GM23338 (cell line): ENCODE results near the gene SEC24A. TPM values are rescaled to one million over a fixed set of nuclear protein-coding genes. Genes with fewer than 3 reads are reported as not detected.

Experiments used
- ATAC-seq: fragments of 200-7000 bp; cut with Tn5 transposase; 3 replicates; pipeline ENCODE4 v1.9.1; 2020
- DNase-seq: peaks from one replicate; pipeline ENCODE4 v3.0.0-alpha.2; 2015; ENCODE audit warnings: low spot score
- H2AFZ ChIP-seq: fragments of 200-600 bp; sonication (generic); 2 replicates; pipeline ENCODE4 v1.8.0; 2016; ENCODE audit warnings: antibody characterized with exemption, mild to moderate bottlenecking, moderate library complexity
- H3F3A ChIP-seq: fragments of 200-600 bp; sonication (generic); replicated peaks from 2 replicates; pipeline ENCODE4 v1.8.0; 2017; ENCODE audit warnings: antibody characterized with exemption, mixed run types, low read depth
- H3K27ac ChIP-seq: fragments of 200-600 bp; sonication (generic); 2 replicates; pipeline ENCODE4 v1.6.1; 2016; ENCODE audit warnings: low read depth
- H3K27me3 ChIP-seq: fragments of 200-600 bp; sonication (generic); 2 replicates; pipeline ENCODE4 v1.8.0; 2016; ENCODE audit warnings: mild to moderate bottlenecking, mixed run types, moderate library complexity; ENCODE audit not compliant: insufficient read depth
- H3K36me3 ChIP-seq: fragments of 200-600 bp; sonication (generic); 2 replicates; pipeline ENCODE4 v1.8.0; 2016; ENCODE audit warnings: mild to moderate bottlenecking; ENCODE audit not compliant: insufficient read depth
- H3K4me1 ChIP-seq: fragments of 200-600 bp; sonication (generic); 2 replicates; pipeline ENCODE4 v1.8.0; 2016; ENCODE audit warnings: mild to moderate bottlenecking, moderate library complexity; ENCODE audit not compliant: insufficient read depth
- H3K4me2 ChIP-seq: fragments of 200-600 bp; sonication (generic); 2 replicates; pipeline ENCODE4 v1.7.1; 2017; ENCODE audit warnings: mixed run types
- H3K4me3 ChIP-seq: fragments of 200-600 bp; sonication (generic); 2 replicates; pipeline ENCODE4 v1.6.1; 2016; ENCODE audit warnings: mixed run types
- H3K79me2 ChIP-seq: fragments of 200-600 bp; sonication (generic); replicated peaks from 2 replicates; pipeline ENCODE4 v1.8.0; 2017; ENCODE audit warnings: mild to moderate bottlenecking; ENCODE audit not compliant: insufficient read depth
- H3K9me2 ChIP-seq: fragments of 200-600 bp; sonication (generic); 2 replicates; pipeline ENCODE4 v1.8.0; 2017; ENCODE audit not compliant: insufficient read depth
- H4K20me1 ChIP-seq: fragments of 200-600 bp; sonication (generic); replicated peaks from 2 replicates; pipeline ENCODE4 v1.8.0; 2017; ENCODE audit warnings: mild to moderate bottlenecking; ENCODE audit not compliant: insufficient read depth
- H3K27ac Mint-ChIP-seq: 2 replicates; pipeline ENCODE4 v1.8.0; 2020; ENCODE audit warnings: inconsistent platforms, mild to moderate bottlenecking, moderate library complexity, mixed read lengths
- H3K27me3 Mint-ChIP-seq: 3 replicates; pipeline ENCODE4 v1.8.0; 2022; ENCODE audit warnings: low read depth, mild to moderate bottlenecking, moderate library complexity, mixed read lengths, inconsistent platforms; ENCODE audit not compliant: insufficient read depth, poor library complexity
- H3K36me3 Mint-ChIP-seq: 3 replicates; pipeline ENCODE4 v1.8.0; 2021; ENCODE audit warnings: low read depth, mild to moderate bottlenecking, inconsistent platforms, moderate library complexity, mixed read lengths
- H3K4me1 Mint-ChIP-seq: 3 replicates; pipeline ENCODE4 v1.8.0; 2020; ENCODE audit warnings: mild to moderate bottlenecking, inconsistent platforms, mixed read lengths
- H3K4me3 Mint-ChIP-seq: 3 replicates; pipeline ENCODE4 v1.8.0; 2021; ENCODE audit warnings: moderate library complexity, mild to moderate bottlenecking, inconsistent platforms, mixed read lengths
- H3K9me3 Mint-ChIP-seq: 3 replicates; pipeline ENCODE4 v1.8.0; 2020; ENCODE audit warnings: moderate library complexity, mild to moderate bottlenecking, inconsistent platforms, mixed read lengths
- CREB1 ChIP-seq: fragments of 250-450 bp; sonication (Bioruptor Pico); IDR thresholded peaks from 2 replicates; pipeline ENCODE4 v1.5.0; 2020; ENCODE audit warnings: low read depth, mild to moderate bottlenecking, moderate library complexity
- EZH2phosphoT487 ChIP-seq: fragments of 200-600 bp; sonication (generic); IDR thresholded peaks from one replicate; pipeline ENCODE4 v1.8.1; 2018; ENCODE audit warnings: antibody characterized with exemption; ENCODE audit not compliant: unreplicated experiment
- JUNB ChIP-seq: IDR thresholded peaks from one replicate; pipeline ENCODE4 v1.6.1; 2016; ENCODE audit warnings: antibody characterized with exemption; ENCODE audit not compliant: unreplicated experiment
- NANOG ChIP-seq: IDR thresholded peaks from 2 replicates; pipeline ENCODE4 v1.6.1; 2016; ENCODE audit warnings: antibody characterized with exemption, borderline replicate concordance
- STAT1 ChIP-seq: IDR thresholded peaks from one replicate; pipeline ENCODE4 v1.6.1; 2016; ENCODE audit warnings: antibody characterized with exemption; ENCODE audit not compliant: unreplicated experiment
- ZNF114 ChIP-seq: fragments of 250-450 bp; sonication (Bioruptor Pico); IDR thresholded peaks from 2 replicates; pipeline ENCODE4 v1.5.0; 2020; ENCODE audit warnings: mild to moderate bottlenecking, moderate library complexity
- ZNF331 ChIP-seq: fragments of 250-450 bp; sonication (Bioruptor Pico); IDR thresholded peaks from 2 replicates; pipeline ENCODE4 v1.5.0; 2020; ENCODE audit warnings: low read depth, mild to moderate bottlenecking, moderate library complexity
- polyA plus RNA-seq: library from polyadenylated mRNA; unstranded; fragments of >200 nt; fragmentation: Nextera tagmentation; extraction: Ambion mirVana; gene quantifications from 2 replicates; pipeline ENCODE4 v1.2.1, GENCODE V29; 2016
- total RNA-seq: library from RNA; depleted of rRNA; stranded (reverse); fragments of >200 nt; shearing (Covaris generic); gene quantifications from 2 replicates; pipeline ENCODE4 v1.2.3, GENCODE V29; 2014
- TF ChIP-seq, protein P1 (sequence below): IDR thresholded peaks from one replicate; pipeline ENCODE4 v1.6.1; 2018; ENCODE audit warnings: antibody characterized with exemption; ENCODE audit not compliant: unreplicated experiment
- TF ChIP-seq, protein P2 (sequence below): IDR thresholded peaks from 2 replicates; pipeline ENCODE4 v1.6.1; 2016; ENCODE audit warnings: antibody characterized with exemption
- TF ChIP-seq, protein P3 (sequence below): fragments of 250-450 bp; sonication (Bioruptor Pico); IDR thresholded peaks from 2 replicates; pipeline ENCODE4 v1.5.0; 2020; ENCODE audit warnings: mild to moderate bottlenecking, moderate library complexity
- TF ChIP-seq, protein P4 (sequence below), 2 experiments: fragments of 200-600 bp in 1 of 2; sonication (generic) in 1 of 2; conservative IDR thresholded peaks; 2 replicates each; pipeline versions ENCODE4 v1.5.1 to v1.6.1; 2016 to 2017; ENCODE audit warnings: antibody characterized with exemption in 2 of 2, low read depth in 2 of 2, mild to moderate bottlenecking in 2 of 2, moderate library complexity in 1 of 2

SEC24A gene
- total and polyA plus RNA-seq, 2 experiments from 2014 or later, result 8.1 to 36.5 TPM

DNA sequence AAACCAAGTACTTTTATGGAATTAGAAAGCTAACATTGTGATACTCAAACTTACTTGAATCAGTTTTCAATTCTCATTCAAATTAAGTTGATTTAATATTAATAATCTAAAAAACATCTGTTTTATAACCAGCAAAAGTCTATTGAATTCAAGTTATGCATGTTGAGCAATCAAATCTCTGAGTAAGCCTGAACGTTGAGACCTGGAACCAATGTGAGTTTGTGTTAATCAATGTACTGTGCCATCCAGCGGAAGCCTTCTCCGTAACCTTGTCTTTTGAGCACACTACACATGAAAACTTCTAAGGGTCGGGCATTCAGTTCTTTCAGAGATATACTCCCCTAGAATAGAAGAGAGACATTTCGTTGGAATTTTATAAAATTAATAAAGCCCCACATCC, 41.9 kb upstream of the SEC24A start:
- H3K27me3 ChIP-seq, result no peaks in the 10 kb centered on the region
- H3K27ac ChIP-seq, result 0 out of 2 replicates have a peak overlapping the region, but pooled peaks have one; percentile 27
- no peak overlapping the region for H3K4me2 ChIP-seq
- no peaks in the 10 kb centered on the region for H3K4me1 Mint-ChIP-seq
- H3K79me2 ChIP-seq, result no peaks in the 10 kb centered on the region
- no peaks in the 10 kb centered on the region for H3K9me3 Mint-ChIP-seq
- peaks cover 13% of the 10 kb centered on the region; the same call in 1 of the 2 replicates for H3K36me3 ChIP-seq
- DNase-seq, result no peak
- H3K4me3 ChIP-seq, result no peak overlapping the region
- H2AFZ ChIP-seq, result no peak overlapping the region
- H3K36me3 Mint-ChIP-seq, result peaks cover 25% of the 10 kb centered on the region; the same call in 2 of the 3 replicates
- H3K27me3 Mint-ChIP-seq, result no peaks in the 10 kb centered on the region
- peak overlapping the region; percentile 89; the same call in 1 of the 2 replicates for H3K27ac Mint-ChIP-seq
- TF ChIP-seq, protein P1, sequence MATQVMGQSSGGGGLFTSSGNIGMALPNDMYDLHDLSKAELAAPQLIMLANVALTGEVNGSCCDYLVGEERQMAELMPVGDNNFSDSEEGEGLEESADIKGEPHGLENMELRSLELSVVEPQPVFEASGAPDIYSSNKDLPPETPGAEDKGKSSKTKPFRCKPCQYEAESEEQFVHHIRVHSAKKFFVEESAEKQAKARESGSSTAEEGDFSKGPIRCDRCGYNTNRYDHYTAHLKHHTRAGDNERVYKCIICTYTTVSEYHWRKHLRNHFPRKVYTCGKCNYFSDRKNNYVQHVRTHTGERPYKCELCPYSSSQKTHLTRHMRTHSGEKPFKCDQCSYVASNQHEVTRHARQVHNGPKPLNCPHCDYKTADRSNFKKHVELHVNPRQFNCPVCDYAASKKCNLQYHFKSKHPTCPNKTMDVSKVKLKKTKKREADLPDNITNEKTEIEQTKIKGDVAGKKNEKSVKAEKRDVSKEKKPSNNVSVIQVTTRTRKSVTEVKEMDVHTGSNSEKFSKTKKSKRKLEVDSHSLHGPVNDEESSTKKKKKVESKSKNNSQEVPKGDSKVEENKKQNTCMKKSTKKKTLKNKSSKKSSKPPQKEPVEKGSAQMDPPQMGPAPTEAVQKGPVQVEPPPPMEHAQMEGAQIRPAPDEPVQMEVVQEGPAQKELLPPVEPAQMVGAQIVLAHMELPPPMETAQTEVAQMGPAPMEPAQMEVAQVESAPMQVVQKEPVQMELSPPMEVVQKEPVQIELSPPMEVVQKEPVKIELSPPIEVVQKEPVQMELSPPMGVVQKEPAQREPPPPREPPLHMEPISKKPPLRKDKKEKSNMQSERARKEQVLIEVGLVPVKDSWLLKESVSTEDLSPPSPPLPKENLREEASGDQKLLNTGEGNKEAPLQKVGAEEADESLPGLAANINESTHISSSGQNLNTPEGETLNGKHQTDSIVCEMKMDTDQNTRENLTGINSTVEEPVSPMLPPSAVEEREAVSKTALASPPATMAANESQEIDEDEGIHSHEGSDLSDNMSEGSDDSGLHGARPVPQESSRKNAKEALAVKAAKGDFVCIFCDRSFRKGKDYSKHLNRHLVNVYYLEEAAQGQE, result no peak
- TF ChIP-seq NANOG (no peak), ZNF331 (CRISPR knock-in tag) (no peak), CREB1 (no peak), JUNB (no peak), STAT1 (no peak), ZNF114 (CRISPR knock-in tag) (no peak), EZH2phosphoT487 (no peak)
- TF ChIP-seq, protein P2, sequence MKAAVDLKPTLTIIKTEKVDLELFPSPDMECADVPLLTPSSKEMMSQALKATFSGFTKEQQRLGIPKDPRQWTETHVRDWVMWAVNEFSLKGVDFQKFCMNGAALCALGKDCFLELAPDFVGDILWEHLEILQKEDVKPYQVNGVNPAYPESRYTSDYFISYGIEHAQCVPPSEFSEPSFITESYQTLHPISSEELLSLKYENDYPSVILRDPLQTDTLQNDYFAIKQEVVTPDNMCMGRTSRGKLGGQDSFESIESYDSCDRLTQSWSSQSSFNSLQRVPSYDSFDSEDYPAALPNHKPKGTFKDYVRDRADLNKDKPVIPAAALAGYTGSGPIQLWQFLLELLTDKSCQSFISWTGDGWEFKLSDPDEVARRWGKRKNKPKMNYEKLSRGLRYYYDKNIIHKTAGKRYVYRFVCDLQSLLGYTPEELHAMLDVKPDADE, result no peak
- TF ChIP-seq, protein P3, sequence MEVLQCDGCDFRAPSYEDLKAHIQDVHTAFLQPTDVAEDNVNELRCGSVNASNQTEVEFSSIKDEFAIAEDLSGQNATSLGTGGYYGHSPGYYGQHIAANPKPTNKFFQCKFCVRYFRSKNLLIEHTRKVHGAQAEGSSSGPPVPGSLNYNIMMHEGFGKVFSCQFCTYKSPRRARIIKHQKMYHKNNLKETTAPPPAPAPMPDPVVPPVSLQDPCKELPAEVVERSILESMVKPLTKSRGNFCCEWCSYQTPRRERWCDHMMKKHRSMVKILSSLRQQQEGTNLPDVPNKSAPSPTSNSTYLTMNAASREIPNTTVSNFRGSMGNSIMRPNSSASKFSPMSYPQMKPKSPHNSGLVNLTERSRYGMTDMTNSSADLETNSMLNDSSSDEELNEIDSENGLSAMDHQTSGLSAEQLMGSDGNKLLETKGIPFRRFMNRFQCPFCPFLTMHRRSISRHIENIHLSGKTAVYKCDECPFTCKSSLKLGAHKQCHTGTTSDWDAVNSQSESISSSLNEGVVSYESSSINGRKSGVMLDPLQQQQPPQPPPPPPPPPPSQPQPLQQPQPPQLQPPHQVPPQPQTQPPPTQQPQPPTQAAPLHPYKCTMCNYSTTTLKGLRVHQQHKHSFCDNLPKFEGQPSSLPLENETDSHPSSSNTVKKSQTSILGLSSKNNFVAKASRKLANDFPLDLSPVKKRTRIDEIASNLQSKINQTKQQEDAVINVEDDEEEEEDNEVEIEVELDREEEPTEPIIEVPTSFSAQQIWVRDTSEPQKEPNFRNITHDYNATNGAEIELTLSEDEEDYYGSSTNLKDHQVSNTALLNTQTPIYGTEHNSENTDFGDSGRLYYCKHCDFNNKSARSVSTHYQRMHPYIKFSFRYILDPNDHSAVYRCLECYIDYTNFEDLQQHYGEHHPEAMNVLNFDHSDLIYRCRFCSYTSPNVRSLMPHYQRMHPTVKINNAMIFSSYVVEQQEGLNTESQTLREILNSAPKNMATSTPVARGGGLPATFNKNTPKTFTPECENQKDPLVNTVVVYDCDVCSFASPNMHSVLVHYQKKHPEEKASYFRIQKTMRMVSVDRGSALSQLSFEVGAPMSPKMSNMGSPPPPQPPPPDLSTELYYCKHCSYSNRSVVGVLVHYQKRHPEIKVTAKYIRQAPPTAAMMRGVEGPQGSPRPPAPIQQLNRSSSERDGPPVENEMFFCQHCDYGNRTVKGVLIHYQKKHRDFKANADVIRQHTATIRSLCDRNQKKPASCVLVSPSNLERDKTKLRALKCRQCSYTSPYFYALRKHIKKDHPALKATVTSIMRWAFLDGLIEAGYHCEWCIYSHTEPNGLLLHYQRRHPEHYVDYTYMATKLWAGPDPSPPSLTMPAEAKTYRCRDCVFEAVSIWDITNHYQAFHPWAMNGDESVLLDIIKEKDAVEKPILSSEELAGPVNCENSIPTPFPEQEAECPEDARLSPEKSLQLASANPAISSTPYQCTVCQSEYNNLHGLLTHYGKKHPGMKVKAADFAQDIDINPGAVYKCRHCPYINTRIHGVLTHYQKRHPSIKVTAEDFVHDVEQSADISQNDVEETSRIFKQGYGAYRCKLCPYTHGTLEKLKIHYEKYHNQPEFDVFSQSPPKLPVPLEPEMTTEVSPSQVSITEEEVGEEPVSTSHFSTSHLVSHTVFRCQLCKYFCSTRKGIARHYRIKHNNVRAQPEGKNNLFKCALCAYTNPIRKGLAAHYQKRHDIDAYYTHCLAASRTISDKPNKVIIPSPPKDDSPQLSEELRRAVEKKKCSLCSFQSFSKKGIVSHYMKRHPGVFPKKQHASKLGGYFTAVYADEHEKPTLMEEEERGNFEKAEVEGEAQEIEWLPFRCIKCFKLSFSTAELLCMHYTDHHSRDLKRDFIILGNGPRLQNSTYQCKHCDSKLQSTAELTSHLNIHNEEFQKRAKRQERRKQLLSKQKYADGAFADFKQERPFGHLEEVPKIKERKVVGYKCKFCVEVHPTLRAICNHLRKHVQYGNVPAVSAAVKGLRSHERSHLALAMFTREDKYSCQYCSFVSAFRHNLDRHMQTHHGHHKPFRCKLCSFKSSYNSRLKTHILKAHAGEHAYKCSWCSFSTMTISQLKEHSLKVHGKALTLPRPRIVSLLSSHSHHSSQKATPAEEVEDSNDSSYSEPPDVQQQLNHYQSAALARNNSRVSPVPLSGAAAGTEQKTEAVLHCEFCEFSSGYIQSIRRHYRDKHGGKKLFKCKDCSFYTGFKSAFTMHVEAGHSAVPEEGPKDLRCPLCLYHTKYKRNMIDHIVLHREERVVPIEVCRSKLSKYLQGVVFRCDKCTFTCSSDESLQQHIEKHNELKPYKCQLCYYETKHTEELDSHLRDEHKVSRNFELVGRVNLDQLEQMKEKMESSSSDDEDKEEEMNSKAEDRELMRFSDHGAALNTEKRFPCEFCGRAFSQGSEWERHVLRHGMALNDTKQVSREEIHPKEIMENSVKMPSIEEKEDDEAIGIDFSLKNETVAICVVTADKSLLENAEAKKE, result no peak
- TF ChIP-seq, protein P4, sequence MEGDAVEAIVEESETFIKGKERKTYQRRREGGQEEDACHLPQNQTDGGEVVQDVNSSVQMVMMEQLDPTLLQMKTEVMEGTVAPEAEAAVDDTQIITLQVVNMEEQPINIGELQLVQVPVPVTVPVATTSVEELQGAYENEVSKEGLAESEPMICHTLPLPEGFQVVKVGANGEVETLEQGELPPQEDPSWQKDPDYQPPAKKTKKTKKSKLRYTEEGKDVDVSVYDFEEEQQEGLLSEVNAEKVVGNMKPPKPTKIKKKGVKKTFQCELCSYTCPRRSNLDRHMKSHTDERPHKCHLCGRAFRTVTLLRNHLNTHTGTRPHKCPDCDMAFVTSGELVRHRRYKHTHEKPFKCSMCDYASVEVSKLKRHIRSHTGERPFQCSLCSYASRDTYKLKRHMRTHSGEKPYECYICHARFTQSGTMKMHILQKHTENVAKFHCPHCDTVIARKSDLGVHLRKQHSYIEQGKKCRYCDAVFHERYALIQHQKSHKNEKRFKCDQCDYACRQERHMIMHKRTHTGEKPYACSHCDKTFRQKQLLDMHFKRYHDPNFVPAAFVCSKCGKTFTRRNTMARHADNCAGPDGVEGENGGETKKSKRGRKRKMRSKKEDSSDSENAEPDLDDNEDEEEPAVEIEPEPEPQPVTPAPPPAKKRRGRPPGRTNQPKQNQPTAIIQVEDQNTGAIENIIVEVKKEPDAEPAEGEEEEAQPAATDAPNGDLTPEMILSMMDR (conservative IDR thresholded peaks at IDR 0.05; ENCODE audit: low read depth in 2 of 2), result no peak
- no peak overlapping the region for H3K4me3 Mint-ChIP-seq
- no peak for ATAC-seq
- H3K9me2 ChIP-seq, result no peaks in the 10 kb centered on the region
- no peaks in the 10 kb centered on the region for H4K20me1 ChIP-seq
- no peaks in the 10 kb centered on the region for H3K4me1 ChIP-seq
- no peaks in the 10 kb centered on the region for H3F3A ChIP-seq
